ENCODE data around the gene GPHB5.

- TF ChIP-seq CTCF (IDR thresholded peaks at IDR 0.05 in 4 of 5, conservative IDR thresholded peaks at IDR 0.05 in 1 of 5) (peak in 1 of 5 experiments; percentile 14), POLR2A (IDR thresholded peaks at IDR 0.05) (no peak)
Measured at GRCh38 chr14:63308723-63309317, 9.9 kb downstream of the GPHB5 start.

Measured in gastrocnemius medialis (tissue), 4 donors.